NT2/D1 (cell line): Measurements from ENCODE around the gene SYNRG.

Source experiments
- DNase-seq: peaks from one replicate; pipeline ENCODE4 v3.0.0-alpha.2; 2011; ENCODE audit warnings: low read depth, low spot score
- H3K27me3 ChIP-seq: 2 replicates; pipeline ENCODE4 v1.6.0; 2011; ENCODE audit warnings: mild to moderate bottlenecking; ENCODE audit not compliant: insufficient read length, insufficient read depth
- H3K36me3 ChIP-seq: 2 replicates; pipeline ENCODE4 v1.6.1; 2011; ENCODE audit warnings: mild to moderate bottlenecking, low read length, mixed read lengths; ENCODE audit not compliant: insufficient read depth, insufficient read length
- H3K4me1 ChIP-seq: 2 replicates; pipeline ENCODE4 v1.5.1; 2011; ENCODE audit not compliant: insufficient read depth, insufficient read length
- H3K4me3 ChIP-seq: 2 replicates; pipeline ENCODE4 v1.5.1; 2011; ENCODE audit warnings: low read depth; ENCODE audit not compliant: insufficient read length
- H3K9ac ChIP-seq: 2 replicates; pipeline ENCODE4 v1.6.0; 2011; ENCODE audit warnings: low read depth; ENCODE audit not compliant: insufficient read length
- H3K9me3 ChIP-seq: 2 replicates; pipeline ENCODE4 v1.5.1; 2011; ENCODE audit warnings: mild to moderate bottlenecking, low read length; ENCODE audit not compliant: insufficient read depth
- SUZ12 ChIP-seq: IDR thresholded peaks from 2 replicates; pipeline ENCODE4 v1.6.1; 2011; ENCODE audit not compliant: insufficient read length, insufficient read depth; ENCODE audit errors: extremely low read depth
- YY1 ChIP-seq: IDR thresholded peaks from 2 replicates; pipeline ENCODE4 v1.6.1; 2011; ENCODE audit not compliant: insufficient read length, insufficient read depth
- ZNF274 ChIP-seq: IDR thresholded peaks from 2 replicates; pipeline ENCODE4 v1.6.1; 2011; ENCODE audit warnings: mild to moderate bottlenecking, low read depth, low read length

Gene SYNRG

GRCh38 chr17:37608351-37609169, 658 bp downstream of the SYNRG start:
- H3K36me3 ChIP-seq = peaks cover 37% of the 10 kb centered on the region
- H3K9ac ChIP-seq = peak overlapping the region; percentile 92
- peak overlapping the region; percentile 82 for H3K4me3 ChIP-seq
- no peaks in the 10 kb centered on the region for H3K4me1 ChIP-seq
- TF ChIP-seq YY1 (no peak), SUZ12 (no peak), ZNF274 (no peak)
- DNase-seq = peak; percentile 9
- H3K27me3 ChIP-seq = no peaks in the 10 kb centered on the region
- H3K9me3 ChIP-seq = peaks cover 4% of the 10 kb centered on the region; the same call in 1 of the 2 replicates

- DNase-seq = no peak
- TF ChIP-seq YY1 (no peak), ZNF274 (no peak), SUZ12 (no peak)
- Histone ChIP-seq H3K4me1 (no peaks in the 10 kb centered on the region), H3K4me3 (peak overlapping the region; percentile 82), H3K9ac (peak overlapping the region; percentile 27), H3K9me3 (peaks cover 7% of the 10 kb centered on the region; the same call in 1 of the 2 replicates), H3K36me3 (peaks cover 31% of the 10 kb centered on the region), H3K27me3 (no peaks in the 10 kb centered on the region)
These were observed 1.4 kb downstream of the SYNRG start for GRCh38 chr17:37607637-37608331.

- Histone ChIP-seq H3K27me3 (no peaks in the 10 kb centered on the region), H3K4me1 (no peaks in the 10 kb centered on the region), H3K9ac (no peak overlapping the region), H3K36me3 (peaks cover 19% of the 10 kb centered on the region), H3K4me3 (no peak overlapping the region), H3K9me3 (peaks cover 7% of the 10 kb centered on the region; the same call in 1 of the 2 replicates)
- DNase-seq = no peak
- TF ChIP-seq SUZ12 = no peak
- no peak for TF ChIP-seq ZNF274
- TF ChIP-seq YY1 = no peak
These were observed 3.3 kb downstream of the SYNRG start for GRCh38 chr17:37605813-37606505.

GRCh38 chr17:37605081-37605480, 4.1 kb downstream of the SYNRG start:
- H3K4me1 ChIP-seq = no peaks in the 10 kb centered on the region
- no peak for DNase-seq
- no peaks in the 10 kb centered on the region for H3K27me3 ChIP-seq
- peaks cover 7% of the 10 kb centered on the region; the same call in 1 of the 2 replicates for H3K9me3 ChIP-seq
- TF ChIP-seq ZNF274 (no peak), SUZ12 (no peak), YY1 (no peak)
- no peak overlapping the region for H3K9ac ChIP-seq
- H3K4me3 ChIP-seq = no peak overlapping the region
- H3K36me3 ChIP-seq = peaks cover 24% of the 10 kb centered on the region

GRCh38 chr17:37604556-37604955, 4.7 kb downstream of the SYNRG start:
- Histone ChIP-seq H3K4me3 (no peak overlapping the region), H3K4me1 (no peaks in the 10 kb centered on the region), H3K9ac (no peak overlapping the region), H3K27me3 (no peaks in the 10 kb centered on the region), H3K36me3 (peaks cover 27% of the 10 kb centered on the region), H3K9me3 (peaks cover 7% of the 10 kb centered on the region; the same call in 1 of the 2 replicates)
- DNase-seq = no peak
- TF ChIP-seq YY1 (no peak), ZNF274 (no peak), SUZ12 (no peak)

GRCh38 chr17:37598145-37598544, 11.1 kb downstream of the SYNRG start:
- H3K4me1 ChIP-seq = no peaks in the 10 kb centered on the region
- H3K4me3 ChIP-seq = no peak overlapping the region
- no peak for DNase-seq
- TF ChIP-seq YY1 (no peak), SUZ12 (no peak), ZNF274 (no peak)
- H3K9me3 ChIP-seq = no peaks in the 10 kb centered on the region
- no peak overlapping the region for H3K9ac ChIP-seq
- H3K36me3 ChIP-seq = peaks cover 50% of the 10 kb centered on the region
- H3K27me3 ChIP-seq = no peaks in the 10 kb centered on the region

- H3K36me3 ChIP-seq = peaks cover 42% of the 10 kb centered on the region
- TF ChIP-seq SUZ12 (no peak), ZNF274 (no peak), YY1 (no peak)
- no peaks in the 10 kb centered on the region for H3K4me1 ChIP-seq
- H3K9me3 ChIP-seq = no peaks in the 10 kb centered on the region
- no peak for DNase-seq
- H3K4me3 ChIP-seq = no peak overlapping the region
- no peak overlapping the region for H3K9ac ChIP-seq
- no peaks in the 10 kb centered on the region for H3K27me3 ChIP-seq
These were observed 16.9 kb downstream of the SYNRG start for GRCh38 chr17:37592291-37592690.
